ENCODE results near the gene TNMD.
"Not testable (repeated sequence)": the region's sequence is repeated elsewhere in the genome, so short reads cannot be mapped to it uniquely, and the experiment has no call there.

TNMD gene

DNA sequence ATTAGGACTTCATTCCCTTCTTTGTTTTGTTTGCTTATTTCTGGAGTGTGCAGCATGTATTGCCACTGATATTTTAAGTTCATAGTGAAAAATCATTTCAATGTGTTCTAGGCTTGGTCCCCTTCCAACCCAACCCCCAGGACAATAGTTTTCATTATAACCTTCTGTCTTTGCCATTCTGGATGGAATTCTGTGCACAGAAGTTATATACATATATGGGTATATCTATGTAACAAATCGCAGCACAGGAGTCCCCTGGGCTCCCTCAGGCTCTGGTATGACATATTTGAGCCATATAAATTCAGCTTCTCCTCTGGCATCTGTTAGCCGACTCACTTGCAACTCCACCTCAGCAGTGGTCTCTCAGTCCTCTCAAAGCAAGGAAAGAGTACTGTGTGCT is at the start of gene TNMD:
Gene TNMD, plus strand, starts transcription at position 326 of the 400 bp plus-strand sequence. CDS start 83 bp downstream, outside the sequence.
- no peak for DNase-seq

DNA sequence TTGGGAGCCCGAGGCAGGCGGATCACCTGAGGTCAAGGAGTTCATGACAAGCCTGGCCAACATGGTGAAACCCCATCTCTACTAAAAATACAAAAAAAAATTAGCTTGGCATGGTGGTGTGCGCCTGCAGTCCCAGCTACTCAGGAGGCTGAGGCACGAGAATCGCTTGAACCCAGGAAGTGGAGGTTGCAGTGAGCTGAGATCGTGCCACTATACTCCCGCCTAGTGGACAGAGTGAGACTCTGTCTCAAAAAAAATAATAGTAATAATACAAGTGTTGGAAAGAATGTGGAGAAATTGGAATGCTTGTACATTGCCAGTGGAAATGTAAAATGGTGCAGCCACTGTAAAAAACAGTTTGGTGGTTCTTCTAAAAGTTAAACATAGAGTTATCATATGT is 19.2 kb upstream of the TNMD start:
- DNase-seq: not testable (repeated sequence)

DNA sequence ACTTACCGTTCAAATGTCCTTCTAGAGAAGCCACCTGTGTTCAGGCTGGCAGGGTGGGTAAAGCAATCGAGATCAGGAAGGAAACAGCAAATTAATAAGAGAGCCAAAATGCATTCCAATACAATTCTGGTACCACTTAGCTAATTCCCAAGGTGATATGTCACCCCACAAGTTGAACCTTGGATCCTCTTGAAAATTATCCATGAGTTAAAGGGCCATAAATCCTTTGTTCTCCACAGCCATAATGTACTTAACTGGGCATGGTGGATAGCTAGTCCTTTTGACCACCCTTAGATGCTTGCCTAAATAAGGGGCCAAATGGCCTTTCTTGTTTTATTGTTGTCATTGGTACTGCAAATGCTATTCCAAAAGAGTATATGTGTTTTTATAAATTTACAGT is 2.0 kb downstream of the TNMD start:
- DNase-seq: no peak

DNA sequence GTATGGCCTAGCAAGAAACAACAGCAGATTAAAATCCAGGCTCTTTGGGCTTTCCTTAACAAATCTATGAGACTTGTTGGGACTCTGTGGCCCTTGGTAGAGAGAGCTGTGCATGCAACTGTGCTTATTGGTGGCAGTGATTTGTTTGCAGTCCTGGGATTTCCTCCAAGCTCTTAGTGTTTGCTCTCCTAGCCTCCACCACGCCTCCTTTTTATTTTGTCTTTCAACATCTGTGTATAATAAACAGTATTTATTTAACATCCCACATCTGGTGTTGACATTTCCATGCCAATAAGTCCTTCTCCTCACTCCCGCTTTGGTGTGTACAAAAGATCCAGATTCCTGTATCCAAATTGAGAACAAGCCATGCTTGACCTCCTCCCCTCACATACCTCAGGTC is 3.1 kb downstream of the TNMD start:
- no peak for DNase-seq

DNA sequence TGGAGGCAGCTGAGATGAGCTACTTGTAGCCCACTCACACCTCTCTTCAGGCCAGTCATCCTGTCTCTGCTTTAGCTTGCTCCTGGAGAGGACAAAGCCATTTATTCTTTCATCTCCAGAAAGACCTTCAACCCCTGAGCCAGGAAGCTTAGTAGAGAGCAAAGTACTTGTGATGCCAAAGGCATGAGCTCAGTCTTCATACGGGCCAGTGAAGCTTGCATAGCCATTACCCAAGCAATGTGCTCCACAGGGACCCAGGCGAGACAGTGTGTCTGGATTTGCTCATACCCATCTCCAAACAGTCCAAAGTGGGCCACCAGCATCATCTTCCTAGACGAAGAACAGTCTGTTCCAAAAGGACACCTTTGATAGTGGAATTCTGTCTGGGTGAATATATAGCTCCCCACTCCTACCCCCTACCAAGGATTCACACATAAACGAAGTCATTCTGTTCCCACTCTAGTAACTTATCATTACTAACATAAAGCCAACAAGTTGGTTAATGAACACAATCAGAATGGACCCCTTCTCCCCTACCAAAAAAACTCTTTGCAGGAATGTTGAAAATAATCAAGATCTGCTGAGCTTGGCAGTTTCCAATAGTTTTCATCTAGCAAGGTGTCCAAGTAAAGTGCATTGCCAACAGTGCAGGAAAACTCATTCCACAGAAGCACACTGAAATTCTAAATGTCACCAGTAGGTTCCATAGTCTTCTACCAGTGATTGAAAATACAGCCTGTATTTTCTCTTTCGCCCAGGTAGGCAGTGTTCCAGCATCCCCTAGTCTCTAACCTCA is 6.7 kb downstream of the TNMD start:
- no peak for DNase-seq

DNA sequence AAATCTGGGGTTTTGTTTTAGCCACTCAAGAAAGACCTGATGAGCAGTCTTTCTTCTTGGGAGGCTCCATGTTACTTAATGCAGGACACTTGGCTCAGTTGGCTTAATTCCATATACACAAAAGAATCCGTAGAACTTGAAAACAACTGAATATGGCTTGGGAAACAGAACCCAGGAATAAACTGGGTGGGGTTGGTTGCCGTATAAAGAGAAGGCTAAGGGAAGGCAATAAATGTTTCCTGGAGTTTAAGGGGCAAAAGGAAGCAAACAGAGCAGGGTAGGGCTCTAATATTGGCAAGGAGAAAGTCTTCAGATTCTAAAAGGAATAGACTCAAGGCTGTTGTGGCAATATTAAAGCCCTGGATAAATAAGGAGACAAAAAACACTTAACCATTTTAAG is 8.4 kb downstream of the TNMD start:
- DNase-seq: no peak

DNA sequence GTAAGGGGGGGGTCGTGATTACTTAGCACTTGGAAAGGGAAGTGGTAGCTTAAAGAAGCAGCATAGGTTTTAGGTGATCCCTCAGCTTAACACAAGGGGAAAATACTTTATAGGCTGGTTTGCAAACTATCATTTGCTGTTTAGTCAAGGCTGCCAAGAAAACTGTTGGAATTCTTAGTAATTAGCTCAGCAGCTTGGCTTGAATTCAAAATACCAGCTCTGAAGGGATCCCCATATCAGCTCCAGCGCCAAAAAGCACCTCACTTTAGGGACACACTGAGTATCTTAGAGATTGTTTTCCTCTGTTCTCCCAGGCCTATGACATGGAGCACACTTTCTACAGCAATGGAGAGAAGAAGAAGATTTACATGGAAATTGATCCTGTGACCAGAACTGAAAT is 8.8 kb downstream of the TNMD start:
- no peak for DNase-seq

DNA sequence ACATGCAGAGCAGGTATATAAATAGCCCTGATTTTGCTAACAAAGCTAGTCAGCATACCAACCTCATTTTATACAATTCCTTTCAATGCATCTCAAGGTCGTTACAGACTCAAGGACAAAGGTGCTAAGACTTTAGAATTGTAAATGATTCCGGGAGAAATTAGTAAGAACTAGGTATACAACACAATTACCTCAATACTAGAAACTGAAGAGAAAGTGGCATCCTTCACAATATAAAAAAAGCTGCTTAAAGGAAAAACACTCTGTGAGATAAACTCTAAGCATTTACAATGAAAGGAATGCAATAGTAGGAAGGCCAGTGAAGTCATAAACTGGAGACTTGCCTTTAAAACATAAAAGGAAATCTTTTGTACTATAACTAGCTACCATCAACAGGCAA is 11.9 kb downstream of the TNMD start:
- DNase-seq: no peak

DNA sequence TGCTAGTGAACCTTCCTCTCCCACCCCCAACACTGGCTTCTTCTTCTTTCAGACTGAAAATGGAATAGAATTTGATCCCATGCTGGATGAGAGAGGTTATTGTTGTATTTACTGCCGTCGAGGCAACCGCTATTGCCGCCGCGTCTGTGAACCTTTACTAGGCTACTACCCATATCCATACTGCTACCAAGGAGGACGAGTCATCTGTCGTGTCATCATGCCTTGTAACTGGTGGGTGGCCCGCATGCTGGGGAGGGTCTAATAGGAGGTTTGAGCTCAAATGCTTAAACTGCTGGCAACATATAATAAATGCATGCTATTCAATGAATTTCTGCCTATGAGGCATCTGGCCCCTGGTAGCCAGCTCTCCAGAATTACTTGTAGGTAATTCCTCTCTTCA is 14.7 kb downstream of the TNMD start:
- no peak for DNase-seq

DNA sequence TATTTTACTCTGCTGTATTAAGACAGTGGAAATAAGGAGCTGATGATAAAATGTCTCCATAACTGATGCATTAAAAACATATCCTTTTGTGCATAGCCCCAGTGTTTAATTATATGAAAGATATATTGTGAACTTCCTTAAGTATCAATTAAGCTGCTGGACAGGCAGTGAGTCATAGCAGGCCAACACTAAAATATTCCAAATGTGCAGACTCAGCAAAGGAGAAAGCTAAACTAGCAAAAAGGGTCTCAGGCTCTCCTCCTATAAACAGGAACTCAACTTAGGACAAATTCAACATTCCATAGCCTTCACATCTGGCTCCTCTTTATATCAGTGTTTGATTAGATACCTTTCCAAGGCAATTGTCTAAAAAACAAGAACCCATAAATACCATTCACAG is 15.6 kb downstream of the TNMD start:
- DNase-seq: no peak

DNA sequence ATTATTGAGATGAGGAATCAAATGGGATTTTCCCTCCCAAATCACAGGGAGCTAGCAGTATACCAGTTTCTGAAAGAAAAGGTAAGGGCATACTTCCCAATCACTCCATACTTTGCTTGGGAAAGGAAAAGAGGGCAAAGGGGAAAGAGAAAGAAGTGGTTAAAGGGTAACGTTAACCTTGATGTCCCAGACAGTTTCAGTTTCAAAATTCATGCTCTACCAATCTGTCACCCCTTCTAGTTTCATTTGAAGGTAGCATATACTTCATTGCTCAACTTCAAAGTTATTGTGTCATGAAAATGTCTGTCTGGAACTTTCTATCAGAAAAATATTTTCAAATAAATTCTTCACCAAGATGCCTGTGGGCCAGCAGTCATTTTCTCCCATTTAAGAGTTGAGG is 16.0 kb downstream of the TNMD start:
- DNase-seq: no peak

DNA sequence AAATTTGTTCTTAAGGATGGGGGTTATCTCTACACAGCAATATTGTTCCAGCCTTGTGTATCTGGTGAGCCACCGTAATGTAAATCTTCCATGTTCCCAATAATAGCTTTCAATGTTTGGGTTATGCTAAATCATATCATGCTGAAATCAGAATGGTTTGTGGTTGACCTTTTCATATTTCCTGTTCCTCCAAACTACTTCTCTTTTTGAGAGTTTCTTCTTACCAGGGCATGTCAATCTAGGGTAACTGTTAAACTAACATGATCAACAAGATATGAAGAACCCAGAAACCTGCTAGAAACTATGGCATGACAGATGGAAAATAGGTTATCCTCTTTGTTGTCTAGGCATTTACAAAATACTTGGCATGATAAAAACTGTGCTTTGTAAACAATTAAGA is 22.0 kb downstream of the TNMD start:
- DNase-seq: no peak

DNA sequence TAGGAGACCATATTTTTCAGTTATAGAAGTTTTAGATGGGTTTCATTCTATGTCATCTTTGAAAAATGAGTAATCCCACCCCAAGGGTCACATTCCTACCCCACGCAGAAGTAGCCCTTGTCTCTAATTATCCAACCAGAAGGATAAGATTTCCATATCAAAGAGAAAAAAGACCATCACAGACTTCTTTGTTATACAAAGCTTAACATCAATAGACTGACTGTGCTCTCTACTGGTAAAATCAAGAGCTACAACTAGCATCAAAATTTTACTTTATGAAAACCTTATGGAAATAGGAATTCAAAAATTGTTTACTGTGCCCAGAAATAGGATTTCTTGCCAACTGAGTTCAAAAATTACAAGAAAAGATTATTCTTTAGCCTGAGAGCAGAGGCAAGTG is 24.9 kb downstream of the TNMD start:
- DNase-seq: no peak

DNA sequence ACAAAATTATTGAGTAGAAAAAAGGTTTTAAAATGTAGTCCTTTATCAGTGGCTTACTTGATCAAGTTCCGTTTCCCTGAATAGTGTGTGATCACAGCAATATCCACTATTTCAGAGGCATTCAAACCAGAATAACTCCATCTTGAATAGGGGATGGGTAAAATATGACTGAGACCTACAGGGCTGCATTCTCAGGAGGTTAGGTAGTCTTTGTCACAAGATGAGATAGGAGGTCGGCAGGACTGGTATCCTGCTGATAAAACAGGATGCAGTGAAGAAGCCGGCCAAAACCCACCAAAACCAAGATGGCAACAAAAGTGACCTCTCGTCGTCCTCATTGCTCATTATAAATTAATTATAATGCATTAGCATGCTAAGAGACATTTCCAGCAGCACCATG is 27.2 kb downstream of the TNMD start:
- no peak for DNase-seq

DNA sequence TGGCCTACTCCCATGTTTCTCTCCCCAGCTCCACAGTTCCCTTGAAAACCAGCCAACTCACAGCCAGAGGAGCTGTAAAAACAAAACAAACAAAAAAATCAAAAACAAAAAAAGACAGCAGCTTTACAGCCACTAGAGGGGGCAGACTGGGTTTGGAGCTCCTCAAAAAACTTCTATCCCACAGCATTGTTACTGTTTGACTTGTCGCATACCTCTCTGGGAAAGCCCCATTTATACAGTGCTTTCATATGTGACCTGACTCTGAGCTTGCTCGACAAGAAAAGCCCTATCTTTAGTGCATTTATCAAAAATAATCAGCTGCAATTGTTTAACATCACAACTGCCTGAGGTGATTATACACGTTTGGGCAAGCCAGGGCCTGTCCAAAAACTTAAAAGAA is 30.3 kb downstream of the TNMD start:
- DNase-seq: peak; percentile 22

DNA sequence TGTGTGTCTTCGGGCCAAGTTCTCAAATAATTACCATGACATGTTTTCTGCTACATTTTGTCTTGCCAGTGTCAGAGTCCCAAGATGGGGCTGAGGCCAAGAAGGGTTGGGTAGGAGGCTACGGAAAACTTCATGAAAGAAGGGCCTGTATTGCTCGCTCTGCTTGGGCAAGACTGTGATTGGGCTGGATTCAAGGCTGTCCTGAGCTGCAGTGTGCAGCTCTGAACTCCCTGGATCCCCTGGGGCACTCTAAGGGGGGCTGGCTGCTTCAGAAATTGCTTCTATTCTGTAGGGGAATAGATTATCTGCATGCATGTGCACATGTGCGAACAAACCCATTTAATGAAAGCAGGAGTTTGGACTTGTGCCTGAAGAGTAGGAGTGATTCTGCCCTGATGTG is 38.3 kb downstream of the TNMD start:
- no peak for DNase-seq

DNA sequence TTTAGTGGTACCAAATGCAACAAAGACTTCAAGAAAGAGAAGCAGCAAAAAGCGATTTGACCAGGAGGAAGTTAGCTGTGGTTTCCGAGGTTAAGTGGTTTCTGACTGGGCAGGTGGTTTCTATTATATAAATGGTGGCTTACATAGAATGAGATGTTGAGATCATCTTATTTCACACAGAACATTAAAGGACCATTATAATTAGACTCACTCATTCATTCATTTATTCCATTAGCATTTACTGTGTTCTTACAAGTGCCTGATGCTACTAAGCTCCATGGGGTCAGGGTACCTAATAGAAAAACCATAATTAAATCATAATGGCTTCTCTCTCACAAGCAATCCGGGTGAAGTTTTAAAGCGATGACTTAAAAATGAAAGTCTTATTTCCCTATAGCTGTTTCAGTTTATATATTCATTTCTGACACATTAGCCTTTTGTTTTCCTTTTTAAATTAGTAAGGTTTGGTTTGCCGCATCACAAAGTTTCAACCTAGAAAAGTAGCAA is 41.3 kb downstream of the TNMD start:
- DNase-seq: no peak

DNA sequence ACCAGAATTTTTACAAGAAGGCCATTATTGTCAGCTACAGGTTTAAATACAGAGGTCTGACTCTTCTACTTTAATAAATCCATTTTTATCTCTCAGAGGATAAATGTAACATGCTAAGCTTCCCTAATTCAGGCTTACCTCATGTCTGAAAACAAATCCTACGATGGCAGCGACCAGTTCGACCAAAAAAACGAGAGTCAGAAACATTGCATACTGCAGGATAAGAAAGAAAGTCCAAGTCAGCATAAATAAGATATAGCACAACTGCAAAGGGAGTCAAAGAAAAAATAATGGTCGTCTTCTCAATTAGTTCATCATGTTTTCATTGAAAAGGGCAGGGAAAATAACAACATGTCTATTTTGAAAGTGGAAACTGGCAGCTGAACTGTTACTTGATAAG is 50.3 kb downstream of the TNMD start:
- DNase-seq: no peak

DNA sequence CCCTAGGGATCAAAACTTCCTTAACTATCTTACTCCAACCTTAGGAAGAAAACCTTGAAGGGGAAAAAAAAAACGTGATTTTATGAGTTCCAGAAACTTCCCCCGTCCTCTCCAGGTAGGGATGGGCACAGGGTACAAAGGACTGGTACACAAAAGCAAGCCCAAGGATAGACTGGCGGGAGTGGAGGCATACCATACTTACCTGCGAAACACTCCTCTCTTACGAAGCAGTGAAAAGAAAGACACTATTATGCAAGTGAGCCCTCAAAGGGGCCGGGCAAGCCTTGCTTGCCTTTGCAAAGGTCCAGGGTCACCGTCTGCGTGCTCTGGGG is 51.2 kb downstream of the TNMD start:
- DNase-seq: peak; percentile 50

DNA sequence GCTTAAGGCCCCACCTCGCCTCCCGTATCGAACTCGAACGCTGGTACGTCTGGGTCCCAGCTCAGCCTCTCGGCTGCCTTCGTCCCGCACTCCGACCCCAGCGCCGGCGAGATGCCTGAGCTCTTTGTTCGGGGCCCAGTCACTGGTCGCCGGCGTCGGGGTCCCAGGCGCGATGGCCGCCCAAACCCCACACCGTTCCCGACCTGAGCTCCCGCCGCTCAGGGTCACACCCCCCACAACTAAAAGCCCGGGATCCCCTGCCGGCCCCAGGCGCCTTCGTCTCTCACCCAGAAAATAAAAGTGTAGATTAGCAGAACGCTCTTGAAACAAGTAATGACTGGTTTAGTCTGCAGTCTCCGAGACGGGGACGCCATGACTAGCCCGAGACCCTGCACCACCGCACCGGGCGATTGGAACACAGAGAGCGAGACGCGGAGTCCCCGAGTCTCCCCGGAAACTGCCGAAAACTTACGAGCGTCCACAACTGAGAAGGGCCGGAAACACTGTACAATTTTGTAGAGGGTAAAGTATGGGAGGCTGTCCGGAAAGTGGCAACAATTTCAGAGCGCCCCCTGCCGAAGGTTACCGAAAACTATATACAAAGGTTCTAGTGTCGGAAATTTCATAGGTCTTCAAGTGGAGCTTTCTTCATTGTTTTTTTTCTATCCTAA is 51.7 kb downstream of the TNMD start, which contains the start of gene TSPAN6:
Gene TSPAN6, minus strand, starts transcription at position 486 of the 671 bp plus-strand sequence. Its CDS starts 112 bp downstream, at position 374.
- peak; percentile 94 for DNase-seq

DNA sequence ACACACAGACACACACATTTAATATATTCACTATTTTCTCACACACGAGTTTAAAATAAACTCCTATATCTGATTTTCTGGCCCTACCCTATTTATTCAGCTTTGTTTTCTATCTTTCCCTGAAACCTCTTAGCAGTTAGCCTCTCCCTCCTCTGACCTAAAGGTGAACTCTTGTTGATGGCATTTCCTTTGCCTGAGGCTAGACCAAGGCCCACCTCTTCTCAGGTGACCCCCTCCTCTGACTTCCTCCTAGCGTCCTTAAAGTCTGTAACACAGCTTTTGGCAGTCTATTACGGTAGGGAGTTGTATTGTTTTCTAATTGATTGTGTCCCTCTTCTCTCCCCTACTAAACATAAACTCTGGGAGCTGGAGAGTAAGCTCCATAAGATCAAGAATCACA is 57.6 kb downstream of the TNMD start:
- DNase-seq: no peak

DNA sequence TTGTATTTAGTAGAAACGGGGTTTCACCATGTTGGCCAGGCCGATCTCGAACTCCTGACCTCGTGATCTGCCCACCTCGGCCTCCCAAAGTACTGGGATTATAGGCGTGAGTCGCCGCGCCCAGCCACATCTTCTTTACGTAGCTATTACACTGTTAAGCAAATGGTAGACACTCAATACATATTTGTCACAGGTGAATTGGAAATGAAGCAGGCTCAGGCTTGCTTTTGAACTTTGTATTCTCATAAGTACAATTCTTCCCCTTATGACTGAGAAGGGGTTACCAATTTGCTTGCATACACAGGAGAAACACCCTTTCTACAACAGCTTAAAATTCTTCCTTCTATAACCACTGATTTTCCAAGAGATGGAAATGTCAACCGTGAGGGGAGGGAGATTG is 58.5 kb downstream of the TNMD start:
- DNase-seq: no peak

DNA sequence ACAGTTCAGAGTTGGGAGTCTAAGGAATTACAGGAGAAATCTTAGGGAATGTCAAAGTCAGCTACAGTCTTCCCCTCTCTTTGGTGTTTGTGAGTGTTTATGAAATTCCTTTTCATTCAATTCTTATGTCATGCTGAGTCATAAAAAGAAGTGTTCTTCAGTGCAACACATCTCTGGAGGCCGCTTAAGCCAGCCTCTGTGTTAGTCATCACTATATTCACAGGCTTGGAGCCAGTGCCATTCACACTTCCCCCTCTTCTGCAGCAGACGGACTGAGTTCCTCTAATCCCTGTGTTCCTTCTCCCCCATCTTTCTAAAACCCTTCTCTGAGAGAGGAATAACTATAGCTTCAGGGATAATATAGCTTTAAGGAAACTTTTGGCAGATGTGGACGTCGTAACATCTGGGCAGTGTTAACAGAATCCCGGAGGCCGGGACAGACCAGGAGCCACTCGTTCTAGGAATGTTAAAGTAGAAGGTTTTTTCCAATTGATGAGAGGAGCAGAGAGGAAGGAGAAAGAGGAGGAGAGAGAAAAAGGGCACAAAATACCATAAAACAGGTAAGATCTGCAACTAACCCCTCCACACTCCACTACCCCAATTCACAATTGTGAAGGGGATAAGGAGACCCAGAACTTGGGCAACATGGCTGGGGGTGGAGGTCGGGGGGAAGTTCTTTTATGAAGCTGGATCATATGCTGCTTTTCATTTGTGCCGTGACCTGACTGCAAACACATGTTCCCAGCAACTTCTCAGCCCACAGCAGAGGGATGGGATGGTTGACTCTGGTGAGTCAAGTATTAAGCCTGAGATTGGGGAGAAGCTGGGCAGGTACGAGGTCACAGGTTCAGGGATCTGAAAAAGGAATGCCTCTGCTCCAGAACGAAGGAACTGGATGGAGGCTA is 59.5 kb downstream of the TNMD start, which contains the start of gene SRPX2:
Gene SRPX2, plus strand, starts transcription at position 244 of the 905 bp plus-strand sequence. CDS start 2,124 bp downstream, outside the sequence.
- peak; percentile 19 for DNase-seq
